Measurements from ENCODE around the gene PBX4. TPM values are rescaled to one million over a fixed set of nuclear protein-coding genes. Genes with fewer than 3 reads are reported as not detected.

The PBX4 gene
- total and polyA plus RNA-seq, 2 of the 8 experiments (the other 6 are each of a cell fraction or from before 2014, with no cell fraction given), result 3.4 to 3.8 TPM

- TF ChIP-seq MAX (IDR thresholded peaks at IDR 0.05) (no peak), ATF2 (IDR thresholded peaks at IDR 0.05; ENCODE audit: low read length) (no peak), RAD21 (IDR thresholded peaks at IDR 0.05 in 1 of 2, conservative IDR thresholded peaks at IDR 0.05 in 1 of 2; ENCODE audit: low read depth in 2 of 2, low read length in 2 of 2) (no peak), EZH2 (IDR thresholded peaks at IDR 0.05; ENCODE audit: low read depth, low read length, severe bottlenecking) (no peak)
Observed at GRCh38 chr19:19645233-19645870, 26.9 kb upstream of the PBX4 start (continued).
